LNCAP (cell line): ENCODE measurements around the gene SLCO2B1.

ENCODE experiments used
- CTCF ChIP-seq: fragments of 450-650 bp; IDR thresholded peaks from 2 replicates; pipeline ENCODE4 v1.5.1; 2017; ENCODE audit warnings: mild to moderate bottlenecking

SLCO2B1 gene

GRCh38 chr11:75146711-75147110 is 4.2 kb upstream of the SLCO2B1 start:
- no peak for TF ChIP-seq CTCF

- no peak for TF ChIP-seq CTCF
Observed at GRCh38 chr11:75147191-75147874, 3.6 kb upstream of the SLCO2B1 start.

- no peak for TF ChIP-seq CTCF
Observed at GRCh38 chr11:75147875-75148263, 3.0 kb upstream of the SLCO2B1 start.

- no peak for TF ChIP-seq CTCF
Observed at GRCh38 chr11:75148436-75148983, 2.4 kb upstream of the SLCO2B1 start.

- TF ChIP-seq CTCF: no peak
Observed at GRCh38 chr11:75149766-75150465, 991 bp upstream of the SLCO2B1 start.

GRCh38 chr11:75151346-75152047 is 590 bp downstream of the SLCO2B1 start:
- no peak for TF ChIP-seq CTCF

- TF ChIP-seq CTCF: no peak
Observed at GRCh38 chr11:75152090-75152489, 1.2 kb downstream of the SLCO2B1 start.
